Fibroblast of skin of left biceps (primary cell): ENCODE measurements around the gene DHFR.
"Not testable (repeated sequence)": the region's sequence is repeated elsewhere in the genome, so short reads cannot be mapped to it uniquely, and the experiment has no call there.

Source experiments
- DNase-seq, 2 experiments: peaks; one replicate each; pipeline ENCODE4 v3.0.0-alpha.2; 2013; ENCODE audit warnings: low read depth in 2 of 2

Gene DHFR

GRCh38 chr5:80597500-80597899 is 57.3 kb downstream of the DHFR start:
- DNase-seq = no peak

- DNase-seq = no peak
Measured at GRCh38 chr5:80594810-80595209, 60.0 kb downstream of the DHFR start.

- no peak for DNase-seq
Measured at GRCh38 chr5:80592761-80593160, 62.0 kb downstream of the DHFR start.

- no peak for DNase-seq
Measured at GRCh38 chr5:80592105-80592504, 62.7 kb downstream of the DHFR start.

GRCh38 chr5:80591352-80591751 is 63.4 kb downstream of the DHFR start:
- DNase-seq = no peak

GRCh38 chr5:80590766-80591165 is 64.0 kb downstream of the DHFR start:
- no peak for DNase-seq

GRCh38 chr5:80588858-80589540 is 65.8 kb downstream of the DHFR start:
- no peak for DNase-seq

GRCh38 chr5:80584770-80585169 is 70.0 kb downstream of the DHFR start:
- no peak for DNase-seq

- DNase-seq = not testable (repeated sequence)
Measured at GRCh38 chr5:80580291-80580690, 74.5 kb downstream of the DHFR start.

- DNase-seq = no peak
Measured at GRCh38 chr5:80579050-80579449, 75.7 kb downstream of the DHFR start.

- no peak for DNase-seq
Measured at GRCh38 chr5:80577707-80578106, 77.1 kb downstream of the DHFR start.

GRCh38 chr5:80576383-80576782 is 78.4 kb downstream of the DHFR start:
- no peak for DNase-seq
